HG03565 (cell line): ENCODE measurements around the gene SLC38A7.
A peak's percentile ranks its signal among the peaks of the same experiment; 100 is the strongest.
"Not testable (repeated sequence)": the region's sequence is repeated elsewhere in the genome, so short reads cannot be mapped to it uniquely, and the experiment has no call there.

Source experiments
- ATAC-seq: cut with Tn5 transposase; IDR thresholded peaks from one replicate; pipeline ENCODE4 v1.9.1; 2021; ENCODE audit warnings: mild to moderate bottlenecking, moderate library complexity; ENCODE audit not compliant: unreplicated experiment

Gene SLC38A7

DNA sequence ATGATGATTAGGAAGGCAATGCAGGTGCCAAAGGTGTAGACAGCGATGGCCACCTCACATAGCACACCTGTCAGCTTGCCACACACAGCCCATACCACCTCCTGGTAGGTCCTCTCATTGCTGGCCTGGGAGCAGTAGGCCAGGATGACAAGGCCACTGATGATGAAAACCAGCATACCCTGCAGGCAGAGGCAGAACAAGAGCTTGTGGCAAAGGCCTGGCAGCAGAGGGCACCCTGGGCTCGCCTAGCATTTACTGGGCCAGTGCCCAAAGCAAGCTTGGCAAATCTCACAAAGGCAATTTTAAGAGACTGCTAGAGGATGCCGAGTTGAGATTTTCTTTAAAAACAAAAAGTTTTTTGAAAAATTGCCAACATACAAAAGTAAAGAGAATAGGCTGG, 5.9 kb downstream of the SLC38A7 start:
- ATAC-seq, result no peak

DNA sequence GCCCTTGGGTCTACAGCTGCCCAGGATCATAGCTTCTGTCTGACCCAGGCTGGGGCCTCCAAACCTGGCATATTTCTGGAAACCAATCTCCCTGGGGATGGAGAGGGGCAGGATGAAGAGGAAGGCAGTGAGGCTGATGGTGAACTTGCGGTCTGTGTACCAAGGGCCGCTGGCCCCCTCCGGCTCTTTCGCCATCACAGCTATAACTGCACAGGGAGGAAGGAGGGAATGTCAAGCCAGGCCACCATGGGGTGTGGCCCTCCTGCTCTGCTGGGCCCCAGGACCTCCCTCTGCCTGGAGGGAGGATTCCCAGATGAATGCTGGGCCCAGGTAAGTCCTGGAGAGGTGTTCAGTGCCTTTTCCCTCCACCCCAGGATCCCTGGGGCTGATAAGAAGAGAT, 6.3 kb downstream of the SLC38A7 start:
- no peak for ATAC-seq

DNA sequence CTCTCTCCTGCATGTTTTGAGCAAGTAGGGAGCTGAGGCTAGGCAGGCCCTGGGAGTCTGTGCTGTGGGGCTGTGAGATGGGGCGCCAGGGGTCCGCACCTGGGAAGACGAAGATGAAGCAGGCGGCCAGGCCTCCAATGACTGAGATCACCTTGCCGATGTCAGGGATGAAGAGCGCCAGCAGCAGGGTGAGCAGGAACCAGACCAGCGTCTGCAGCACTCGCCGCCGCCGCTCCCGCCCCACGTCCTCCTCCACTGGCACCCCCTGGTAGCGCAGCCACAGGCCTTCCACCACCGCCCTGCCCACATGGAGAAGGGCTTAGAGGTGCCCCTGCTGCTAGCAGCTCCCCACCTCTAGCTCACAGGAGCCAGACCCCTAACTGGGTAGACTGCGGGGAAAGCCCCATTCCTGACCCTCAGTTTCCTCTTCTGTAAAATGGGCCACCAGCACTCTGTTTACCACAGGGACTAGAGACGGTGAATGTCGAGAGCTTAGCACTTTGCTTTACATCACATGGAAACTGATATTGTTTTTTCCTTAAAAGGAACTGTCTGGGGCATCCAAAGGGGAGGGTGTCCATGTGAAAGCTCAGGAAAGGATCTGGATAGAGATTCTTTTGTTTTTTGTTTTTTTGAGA, 13.5 kb downstream of the SLC38A7 start:
- ATAC-seq, result no peak

- ATAC-seq, result no peak
Measured at GRCh38 chr16:58670177-58670576, 14.4 kb downstream of the SLC38A7 start.

DNA sequence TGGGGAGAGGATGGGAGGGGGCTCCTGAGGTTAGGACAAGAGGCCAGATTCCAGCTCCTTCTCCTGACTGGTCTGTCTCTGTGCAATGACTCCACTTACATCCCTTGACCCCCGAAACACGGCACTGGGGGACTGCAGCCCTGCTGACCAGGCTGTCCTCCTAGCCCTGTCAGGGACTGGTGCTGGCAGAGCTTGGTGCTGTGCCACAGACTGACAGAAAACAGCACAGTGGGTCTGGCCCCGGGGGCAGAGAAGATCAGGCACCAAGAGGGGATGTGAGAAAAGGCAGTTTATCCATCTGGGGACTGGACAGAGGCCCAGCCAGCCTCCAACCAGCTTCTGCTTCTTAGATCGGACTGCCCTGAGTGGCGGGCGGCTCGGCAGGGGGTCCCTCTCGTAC, 19.4 kb downstream of the SLC38A7 start:
- no peak for ATAC-seq

DNA sequence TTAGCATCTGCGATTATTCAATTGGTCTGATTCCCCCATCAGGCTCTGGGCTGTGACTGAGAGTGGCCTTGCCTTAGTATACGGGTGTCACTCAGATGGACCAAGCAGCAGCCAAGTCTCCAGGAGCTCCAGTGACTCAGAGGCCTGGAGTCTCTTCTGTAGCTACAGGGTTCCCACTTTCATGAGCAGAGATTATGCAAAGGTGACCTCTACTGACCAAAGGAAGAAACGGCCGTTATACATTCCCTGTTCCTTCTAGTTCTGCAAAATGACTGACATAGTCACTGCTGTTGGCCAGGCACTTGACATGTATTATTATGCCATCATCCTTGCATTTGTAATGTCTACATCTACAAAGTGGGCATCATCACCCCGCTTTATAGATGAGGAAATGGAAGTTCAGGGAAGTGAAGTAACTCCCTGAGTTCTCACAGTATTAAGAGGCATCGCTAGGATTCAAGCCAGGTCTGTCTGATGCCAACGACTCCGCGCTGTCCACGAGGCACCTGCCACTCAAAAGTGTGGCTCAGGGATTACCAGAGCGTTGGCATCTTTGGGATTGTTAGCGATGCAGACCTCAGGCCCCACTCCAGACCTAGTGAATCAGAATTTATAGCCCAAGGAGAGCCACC, 23.3 kb downstream of the SLC38A7 start:
- ATAC-seq, result peak; percentile 85

GRCh38 chr16:58659911-58660310, 24.7 kb downstream of the SLC38A7 start:
- ATAC-seq, result not testable (repeated sequence)

DNA sequence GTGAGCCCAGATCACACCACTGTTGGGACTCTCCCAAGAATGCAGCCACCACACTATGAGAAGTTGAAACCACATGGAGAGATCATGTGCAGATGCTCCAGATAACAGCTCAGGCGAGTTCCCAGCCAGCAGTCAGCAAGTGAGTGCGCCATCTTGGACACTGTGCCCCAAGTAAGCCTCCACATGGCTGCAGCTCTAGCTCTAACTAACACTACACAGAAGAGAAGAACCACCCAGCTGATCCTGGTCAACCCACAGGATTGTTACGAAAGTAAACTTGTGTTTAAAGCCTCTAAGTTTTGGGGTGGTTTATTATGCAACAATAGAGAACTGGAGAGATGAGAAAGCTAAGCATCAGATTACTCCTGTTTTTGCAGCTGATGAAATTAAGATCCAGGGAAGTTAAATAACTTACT, 25.8 kb downstream of the SLC38A7 start:
- ATAC-seq, result no peak

- no peak for ATAC-seq
Measured at GRCh38 chr16:58656899-58657298, 27.7 kb downstream of the SLC38A7 start.

- no peak for ATAC-seq
Measured at GRCh38 chr16:58655215-58655596, 29.4 kb downstream of the SLC38A7 start.

GRCh38 chr16:58654560-58655214, 29.9 kb downstream of the SLC38A7 start:
- no peak for ATAC-seq

GRCh38 chr16:58652741-58653140, 31.8 kb downstream of the SLC38A7 start:
- no peak for ATAC-seq

- ATAC-seq, result no peak
Measured at GRCh38 chr16:58651965-58652348, 32.6 kb downstream of the SLC38A7 start.

DNA sequence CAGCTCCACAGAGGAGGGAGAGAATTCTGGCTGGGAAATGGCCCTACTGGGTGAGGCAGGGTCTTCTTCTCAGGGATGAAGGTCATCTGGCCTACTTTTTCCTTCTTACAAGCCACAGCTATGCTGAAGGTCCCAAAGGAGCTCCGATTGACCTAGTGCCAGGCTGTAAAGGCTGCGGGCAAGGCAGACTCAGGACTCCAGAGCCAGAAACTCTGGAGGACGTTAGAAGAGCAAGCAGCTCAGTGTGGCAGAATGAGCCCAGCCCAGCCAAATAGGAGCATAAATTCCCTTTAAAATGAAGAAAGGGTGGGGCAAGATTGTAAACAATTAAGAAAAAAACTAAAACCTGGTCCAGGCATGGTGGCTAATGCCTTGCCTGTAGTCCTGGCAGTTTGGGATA, 34.9 kb downstream of the SLC38A7 start:
- ATAC-seq, result no peak

DNA sequence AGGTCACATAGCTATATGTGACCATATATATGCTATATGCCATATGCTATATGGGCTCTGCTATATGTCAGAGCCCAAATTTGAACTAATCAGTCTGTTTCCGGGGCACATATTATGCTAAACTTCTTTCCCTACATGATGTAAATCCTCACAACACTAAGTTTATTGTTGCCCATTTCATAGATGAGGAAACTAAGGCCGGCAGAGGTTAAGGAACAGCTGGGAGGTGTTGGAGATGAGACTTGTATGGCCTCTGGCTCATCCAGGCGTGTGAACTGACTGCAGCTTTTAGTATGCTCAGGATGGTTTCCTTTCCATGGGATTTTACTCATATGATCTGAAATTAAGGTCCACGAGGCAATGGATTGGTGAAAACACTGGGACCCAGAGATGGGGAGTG, 37.5 kb downstream of the SLC38A7 start:
- ATAC-seq, result no peak

- no peak for ATAC-seq
Measured at GRCh38 chr16:58644765-58645487, 39.6 kb downstream of the SLC38A7 start.

GRCh38 chr16:58644108-58644507, 40.5 kb downstream of the SLC38A7 start:
- ATAC-seq, result no peak

DNA sequence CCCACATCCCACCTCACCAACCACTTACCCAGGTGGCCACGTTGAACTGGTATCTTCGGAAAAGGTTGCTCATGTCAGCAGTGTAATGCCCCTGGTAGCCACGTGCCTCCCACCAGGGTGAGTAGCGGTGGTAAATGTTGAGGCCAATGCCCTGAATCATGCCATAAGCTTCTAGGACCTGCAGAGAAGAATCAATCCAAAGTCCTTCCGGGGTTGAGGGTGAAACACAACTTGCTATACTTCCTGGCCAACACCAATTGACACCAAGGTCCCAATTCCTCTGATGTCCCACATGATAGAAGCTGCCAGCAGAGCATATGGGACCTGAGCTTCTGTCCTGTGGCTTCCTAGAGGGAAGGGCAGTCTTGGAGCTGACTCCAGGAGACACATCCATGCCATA, 43.6 kb downstream of the SLC38A7 start:
- ATAC-seq, result no peak

GRCh38 chr16:58639836-58640235, 44.7 kb downstream of the SLC38A7 start:
- ATAC-seq, result no peak

DNA sequence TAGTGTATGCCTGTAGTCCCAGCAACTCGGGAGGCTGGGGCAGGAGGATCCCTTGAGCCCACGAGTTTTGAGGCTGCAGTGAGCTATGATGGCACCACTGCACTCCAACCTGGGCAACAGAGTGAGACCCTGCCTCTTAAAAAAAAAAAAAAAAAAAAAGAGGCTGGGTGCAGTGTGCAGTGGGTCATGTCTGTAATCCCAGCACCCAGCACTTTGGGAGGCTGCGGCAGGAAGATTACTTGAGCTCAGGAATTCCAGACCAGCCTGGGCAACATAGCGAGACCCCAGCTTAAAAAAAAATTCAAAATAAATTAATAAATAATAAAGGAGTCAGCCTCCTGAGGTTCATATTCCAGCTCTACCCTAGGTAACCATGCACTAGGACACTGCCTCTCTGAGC, 45.3 kb downstream of the SLC38A7 start:
- ATAC-seq, result no peak

GRCh38 chr16:58638148-58639036, 46.2 kb downstream of the SLC38A7 start:
- ATAC-seq, result no peak
